ENCODE measurements around the gene ZBTB40.

The ZBTB40 gene

GRCh38 chr1:22507587-22507986 lies 55.9 kb downstream of the ZBTB40 start:
- no peak for DNase-seq (ENCODE audit: low read depth in 2 of 2)

- no peak for DNase-seq (ENCODE audit: low read depth in 2 of 2)
These were observed 56.7 kb downstream of the ZBTB40 start for GRCh38 chr1:22508329-22508728.

GRCh38 chr1:22508991-22509390 lies 57.3 kb downstream of the ZBTB40 start:
- no peak for DNase-seq (ENCODE audit: low read depth in 2 of 2)

GRCh38 chr1:22509815-22510214 lies 58.2 kb downstream of the ZBTB40 start:
- DNase-seq (ENCODE audit: low read depth in 2 of 2) = no peak

- DNase-seq (ENCODE audit: low read depth in 2 of 2) = no peak
These were observed 61.2 kb downstream of the ZBTB40 start for GRCh38 chr1:22512873-22513272.

GRCh38 chr1:22516906-22517571 lies 65.4 kb downstream of the ZBTB40 start:
- no peak for DNase-seq (ENCODE audit: low read depth in 2 of 2)

- DNase-seq (ENCODE audit: low read depth in 2 of 2) = no peak
These were observed 66.3 kb downstream of the ZBTB40 start for GRCh38 chr1:22517956-22518355.

GRCh38 chr1:22518379-22518778 lies 66.7 kb downstream of the ZBTB40 start:
- DNase-seq (ENCODE audit: low read depth in 2 of 2) = no peak

- no peak for DNase-seq (ENCODE audit: low read depth in 2 of 2)
These were observed 69.2 kb downstream of the ZBTB40 start for GRCh38 chr1:22520871-22521270.

- no peak for DNase-seq (ENCODE audit: low read depth in 2 of 2)
These were observed 70.0 kb downstream of the ZBTB40 start for GRCh38 chr1:22521692-22522091.

GRCh38 chr1:22522221-22522743 lies 70.6 kb downstream of the ZBTB40 start:
- DNase-seq (ENCODE audit: low read depth in 2 of 2) = no peak

- no peak for DNase-seq (ENCODE audit: low read depth in 2 of 2)
These were observed 72.8 kb downstream of the ZBTB40 start for GRCh38 chr1:22524481-22524880.

- no peak for DNase-seq (ENCODE audit: low read depth in 2 of 2)
These were observed 73.6 kb downstream of the ZBTB40 start for GRCh38 chr1:22525211-22525610.

GRCh38 chr1:22525646-22526045 lies 74.0 kb downstream of the ZBTB40 start:
- DNase-seq (ENCODE audit: low read depth in 2 of 2) = no peak

GRCh38 chr1:22526098-22526497 lies 74.4 kb downstream of the ZBTB40 start:
- DNase-seq (ENCODE audit: low read depth in 2 of 2) = no peak

- DNase-seq (ENCODE audit: low read depth in 2 of 2) = no peak
These were observed 75.0 kb downstream of the ZBTB40 start for GRCh38 chr1:22526677-22527076.

- no peak for DNase-seq (ENCODE audit: low read depth in 2 of 2)
These were observed 75.5 kb downstream of the ZBTB40 start for GRCh38 chr1:22527122-22527521.

- no peak for DNase-seq (ENCODE audit: low read depth in 2 of 2)
These were observed 76.1 kb downstream of the ZBTB40 start for GRCh38 chr1:22527555-22528296.

- DNase-seq (ENCODE audit: low read depth in 2 of 2) = no peak
These were observed 76.8 kb downstream of the ZBTB40 start for GRCh38 chr1:22528451-22528850.

GRCh38 chr1:22529901-22530621 lies 78.4 kb downstream of the ZBTB40 start:
- DNase-seq (ENCODE audit: low read depth in 2 of 2) = no peak

GRCh38 chr1:22530715-22531114 lies 79.1 kb downstream of the ZBTB40 start:
- no peak for DNase-seq (ENCODE audit: low read depth in 2 of 2)

- DNase-seq (ENCODE audit: low read depth in 2 of 2) = no peak
These were observed 79.6 kb downstream of the ZBTB40 start for GRCh38 chr1:22531251-22531650.

Data from fibroblast of skin of left biceps (primary cell).